MG63 (cell line): ENCODE data around the gene SH3BGRL. TPM values are rescaled to one million over a fixed set of nuclear protein-coding genes. Genes with fewer than 3 reads are reported as not detected.
A peak's percentile ranks its signal among the peaks of the same experiment; 100 is the strongest.
"Not testable (repeated sequence)": the region's sequence is repeated elsewhere in the genome, so short reads cannot be mapped to it uniquely, and the experiment has no call there.

Experiments used
- DNase-seq: peaks from one replicate; pipeline ENCODE4 v3.0.0-alpha.2; 2020
- H3K27me3 ChIP-seq: fragments of 250-450 bp; sonication (Bioruptor Pico); 2 replicates; pipeline ENCODE4 v1.5.1; 2020; ENCODE audit warnings: mild to moderate bottlenecking, moderate library complexity
- H3K36me3 ChIP-seq: fragments of 250-450 bp; sonication (Bioruptor Pico); 2 replicates; pipeline ENCODE4 v1.5.1; 2020; ENCODE audit warnings: mild to moderate bottlenecking, moderate library complexity
- H3K4me3 ChIP-seq: fragments of 250-450 bp; sonication (Bioruptor Pico); 2 replicates; pipeline ENCODE4 v1.5.1; 2020; ENCODE audit warnings: mild to moderate bottlenecking, moderate library complexity
- H3K9me3 ChIP-seq: fragments of 250-450 bp; sonication (Bioruptor Pico); 2 replicates; pipeline ENCODE4 v1.5.1; 2020; ENCODE audit warnings: mild to moderate bottlenecking, moderate library complexity
- total RNA-seq: library from RNA; depleted of rRNA; stranded (reverse); fragments of >200 nt; shearing (Covaris generic); gene quantifications from 2 replicates; pipeline ENCODE4 v1.2.3, GENCODE V29; 2014; ENCODE audit warnings: low replicate concordance; rRNA removed

The SH3BGRL gene
- total RNA-seq, 1 experiment from 2014 or later: 19.8 TPM

- no peak for DNase-seq
- H3K9me3 ChIP-seq: no peaks in the 10 kb centered on the region
- H3K4me3 ChIP-seq: no peak overlapping the region
- no peaks in the 10 kb centered on the region for H3K36me3 ChIP-seq
- no peaks in the 10 kb centered on the region for H3K27me3 ChIP-seq
Measured at GRCh38 chrX:81308086-81308829, 106.4 kb downstream of the SH3BGRL start.

GRCh38 chrX:81316163-81316562, 114.3 kb downstream of the SH3BGRL start:
- no peak overlapping the region for H3K4me3 ChIP-seq
- no peaks in the 10 kb centered on the region for H3K36me3 ChIP-seq
- H3K9me3 ChIP-seq: no peaks in the 10 kb centered on the region
- no peak for DNase-seq
- no peaks in the 10 kb centered on the region for H3K27me3 ChIP-seq

- H3K27me3 ChIP-seq, H3K36me3 ChIP-seq, DNase-seq: not testable (repeated sequence)
Measured at GRCh38 chrX:81331653-81332052, 129.8 kb downstream of the SH3BGRL start.

GRCh38 chrX:81336455-81337152, 134.7 kb downstream of the SH3BGRL start:
- Histone ChIP-seq H3K36me3 (no peaks in the 10 kb centered on the region), H3K4me3 (no peak overlapping the region)
- DNase-seq: peak; percentile 12

More at GRCh38 chrX:81331653-81332052, 129.8 kb downstream of the SH3BGRL start:
- H3K9me3 ChIP-seq, H3K4me3 ChIP-seq: not testable (repeated sequence)

GRCh38 chrX:81337805-81338204, 135.9 kb downstream of the SH3BGRL start:
- Histone ChIP-seq H3K9me3 (no peaks in the 10 kb centered on the region), H3K27me3 (no peaks in the 10 kb centered on the region), H3K4me3 (no peak overlapping the region), H3K36me3 (no peaks in the 10 kb centered on the region)
- no peak for DNase-seq

More at GRCh38 chrX:81336455-81337152, 134.7 kb downstream of the SH3BGRL start:
- Histone ChIP-seq H3K27me3 (no peaks in the 10 kb centered on the region), H3K9me3 (no peaks in the 10 kb centered on the region)

- no peak overlapping the region for H3K4me3 ChIP-seq
- DNase-seq: no peak
- no peaks in the 10 kb centered on the region for H3K27me3 ChIP-seq
- H3K36me3 ChIP-seq: no peaks in the 10 kb centered on the region
- no peaks in the 10 kb centered on the region for H3K9me3 ChIP-seq
Measured at GRCh38 chrX:81338924-81339323, 137.0 kb downstream of the SH3BGRL start.

- H3K27me3 ChIP-seq, H3K9me3 ChIP-seq, H3K4me3 ChIP-seq, H3K36me3 ChIP-seq, DNase-seq: not testable (repeated sequence)
Measured at GRCh38 chrX:81345296-81345695, 143.4 kb downstream of the SH3BGRL start.

Other genes starting within 250 kb of the SH3BGRL start
- gene HMGN5, start 189 bp upstream of the SH3BGRL start, total RNA-seq: 1.7 TPM in 1 of 2 replicates, not detected in the other